Medulla oblongata (tissue), 1 donor: ENCODE measurements around the gene PRR15.
"Not testable (repeated sequence)": the region's sequence is repeated elsewhere in the genome, so short reads cannot be mapped to it uniquely, and the experiment has no call there.

Experiments used
- DNase-seq: peaks from one replicate; pipeline ENCODE4 v3.0.0-alpha.2; 2015; ENCODE audit errors: extremely low spot score

Gene PRR15

GRCh38 chr7:29563590-29564495 is at the start of gene PRR15:
Gene PRR15, plus strand, starts transcription at chr7:29563835. Its CDS starts 2,495 bp downstream, at chr7:29566330.
- no peak for DNase-seq

GRCh38 chr7:29516491-29516890 is 47.1 kb upstream of the PRR15 start:
- DNase-seq = no peak

GRCh38 chr7:29518616-29519015 is 45.0 kb upstream of the PRR15 start:
- no peak for DNase-seq

GRCh38 chr7:29523728-29524127 is 39.9 kb upstream of the PRR15 start:
- no peak for DNase-seq

GRCh38 chr7:29527505-29528108 is 36.0 kb upstream of the PRR15 start:
- no peak for DNase-seq

- DNase-seq = not testable (repeated sequence)
Observed at GRCh38 chr7:29528526-29528925, 35.1 kb upstream of the PRR15 start.

GRCh38 chr7:29538389-29538788 is 25.2 kb upstream of the PRR15 start:
- no peak for DNase-seq

- no peak for DNase-seq
Observed at GRCh38 chr7:29539471-29539870, 24.2 kb upstream of the PRR15 start.

- DNase-seq = no peak
Observed at GRCh38 chr7:29547421-29547820, 16.2 kb upstream of the PRR15 start.

- no peak for DNase-seq
Observed at GRCh38 chr7:29548823-29549222, 14.8 kb upstream of the PRR15 start.

GRCh38 chr7:29552392-29552791 is 11.2 kb upstream of the PRR15 start:
- DNase-seq = no peak

GRCh38 chr7:29555061-29555460 is 8.6 kb upstream of the PRR15 start:
- DNase-seq = no peak

GRCh38 chr7:29556405-29557195 is 7.0 kb upstream of the PRR15 start:
- DNase-seq = no peak

GRCh38 chr7:29557954-29558353 is 5.7 kb upstream of the PRR15 start:
- peak; percentile 87 for DNase-seq

- no peak for DNase-seq
Observed at GRCh38 chr7:29561271-29561670, 2.4 kb upstream of the PRR15 start.

- no peak for DNase-seq
Observed at GRCh38 chr7:29562307-29562706, 1.3 kb upstream of the PRR15 start.

- peak; percentile 37 for DNase-seq
Observed at GRCh38 chr7:29564496-29565223, 1.0 kb downstream of the PRR15 start.

GRCh38 chr7:29565224-29565630 is 1.6 kb downstream of the PRR15 start:
- no peak for DNase-seq

GRCh38 chr7:29565634-29565981 is 2.0 kb downstream of the PRR15 start:
- no peak for DNase-seq

GRCh38 chr7:29565982-29566746 is 2.5 kb downstream of the PRR15 start:
- DNase-seq = peak; percentile 40

- no peak for DNase-seq
Observed at GRCh38 chr7:29567174-29567573, 3.5 kb downstream of the PRR15 start.
